Measurements from ENCODE around the gene CHCHD4.

The CHCHD4 gene

DNA sequence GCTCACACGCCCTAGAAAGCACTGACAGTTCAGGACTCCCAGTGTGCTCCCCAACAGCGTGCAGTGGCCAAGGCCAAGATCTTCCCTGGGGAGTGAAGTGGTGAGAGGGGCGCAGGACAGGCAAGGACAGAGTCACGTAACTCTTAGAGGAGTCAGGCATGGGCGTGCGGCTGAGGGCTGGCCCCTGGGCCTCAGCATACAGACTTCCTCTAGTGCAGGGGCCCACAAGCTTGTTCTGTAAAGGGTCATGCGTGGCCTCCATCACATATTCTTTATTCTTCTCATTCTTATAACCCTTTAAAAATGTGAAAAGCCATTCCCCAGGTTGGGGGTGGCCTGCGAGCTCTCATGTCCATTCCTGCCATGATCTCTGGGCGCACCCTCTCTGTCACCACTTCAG is 25.4 kb upstream of the CHCHD4 start:
- no peak for DNase-seq (ENCODE audit: low read depth in 2 of 2)

DNA sequence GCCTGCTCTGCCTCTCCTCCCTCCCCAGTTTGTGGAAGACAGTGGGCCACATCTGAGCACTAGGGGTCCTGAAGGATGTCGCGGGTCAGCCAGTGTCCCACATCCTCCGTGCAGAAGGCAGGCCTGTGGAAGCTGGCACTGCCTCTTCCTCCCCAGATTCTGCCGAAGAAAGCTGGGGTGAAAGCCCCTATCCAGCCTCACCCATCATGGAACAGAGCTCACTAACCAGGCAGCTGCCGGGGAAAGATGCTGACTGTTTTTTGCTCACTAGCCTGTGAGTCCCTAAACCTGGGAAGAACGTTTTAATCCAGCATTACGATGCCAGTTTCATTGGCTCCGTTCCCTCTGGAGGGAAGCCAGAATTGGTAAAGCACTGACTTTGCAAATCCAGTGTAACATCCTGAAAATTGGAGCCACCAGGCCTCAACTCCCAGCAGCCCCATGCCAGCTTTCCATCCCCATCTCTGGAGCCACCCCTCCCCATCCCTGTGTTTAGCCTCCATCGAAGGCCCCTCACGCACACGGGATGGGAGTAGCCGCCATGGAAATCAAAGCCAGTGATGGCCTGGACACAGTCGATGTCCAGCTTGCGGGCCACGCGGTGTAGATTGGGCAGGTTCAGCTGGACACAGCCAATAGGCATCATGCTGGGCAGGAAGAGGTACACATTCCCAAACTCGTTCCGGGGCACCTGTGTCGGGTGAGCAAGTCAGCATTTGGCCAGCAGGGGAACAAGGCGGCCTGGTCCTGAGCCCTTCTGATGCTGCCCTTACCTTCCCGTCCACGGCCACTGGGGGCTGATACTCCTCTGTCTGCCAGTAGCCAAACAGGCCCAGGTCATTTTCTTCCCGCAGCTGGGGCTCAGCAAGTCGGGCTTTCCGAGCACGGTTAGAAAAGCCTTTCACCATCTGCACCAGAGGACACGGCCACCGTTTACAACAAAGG is 23.6 kb upstream of the CHCHD4 start:
- no peak for DNase-seq (ENCODE audit: low read depth in 2 of 2)

DNA sequence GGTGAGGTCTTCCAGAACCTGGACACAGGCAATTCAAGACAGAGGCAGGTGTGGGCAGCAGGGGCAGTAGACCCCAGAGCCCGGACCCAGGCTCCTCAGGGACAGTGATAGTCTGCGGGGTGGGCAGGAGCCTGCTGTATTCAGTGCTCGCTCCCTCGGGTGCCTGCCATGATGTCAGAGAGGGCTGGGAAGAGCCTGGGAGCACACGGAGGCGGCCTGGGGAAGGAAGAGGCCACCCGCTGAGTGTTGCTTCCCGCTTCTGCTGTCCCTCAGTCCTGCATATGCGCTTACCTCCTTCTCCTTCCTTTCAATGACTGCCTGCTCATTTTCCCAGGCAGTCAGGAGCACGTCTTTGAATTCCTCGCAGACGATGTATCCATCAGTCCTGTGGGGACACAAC is 22.9 kb upstream of the CHCHD4 start:
- DNase-seq (ENCODE audit: low read depth in 2 of 2): no peak

DNA sequence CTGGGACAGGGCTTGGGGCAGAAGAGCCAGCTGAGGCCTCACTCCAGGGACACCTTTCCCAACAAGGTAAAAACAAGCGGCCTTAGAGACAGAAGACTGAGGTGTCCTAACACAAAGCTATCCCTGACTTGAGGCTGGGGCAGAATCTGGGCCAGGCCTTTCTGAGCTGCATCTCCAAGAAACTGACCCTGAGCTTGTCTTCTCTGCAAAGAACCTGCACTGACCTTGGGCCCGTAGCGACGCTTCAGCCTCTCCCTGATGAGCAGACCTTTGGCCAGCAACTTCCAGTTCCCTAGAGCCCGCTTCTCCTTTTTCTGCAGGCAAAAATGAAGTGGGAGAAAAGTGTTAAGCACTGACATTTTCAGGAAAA is 22.4 kb upstream of the CHCHD4 start:
- no peak for DNase-seq (ENCODE audit: low read depth in 2 of 2)

DNA sequence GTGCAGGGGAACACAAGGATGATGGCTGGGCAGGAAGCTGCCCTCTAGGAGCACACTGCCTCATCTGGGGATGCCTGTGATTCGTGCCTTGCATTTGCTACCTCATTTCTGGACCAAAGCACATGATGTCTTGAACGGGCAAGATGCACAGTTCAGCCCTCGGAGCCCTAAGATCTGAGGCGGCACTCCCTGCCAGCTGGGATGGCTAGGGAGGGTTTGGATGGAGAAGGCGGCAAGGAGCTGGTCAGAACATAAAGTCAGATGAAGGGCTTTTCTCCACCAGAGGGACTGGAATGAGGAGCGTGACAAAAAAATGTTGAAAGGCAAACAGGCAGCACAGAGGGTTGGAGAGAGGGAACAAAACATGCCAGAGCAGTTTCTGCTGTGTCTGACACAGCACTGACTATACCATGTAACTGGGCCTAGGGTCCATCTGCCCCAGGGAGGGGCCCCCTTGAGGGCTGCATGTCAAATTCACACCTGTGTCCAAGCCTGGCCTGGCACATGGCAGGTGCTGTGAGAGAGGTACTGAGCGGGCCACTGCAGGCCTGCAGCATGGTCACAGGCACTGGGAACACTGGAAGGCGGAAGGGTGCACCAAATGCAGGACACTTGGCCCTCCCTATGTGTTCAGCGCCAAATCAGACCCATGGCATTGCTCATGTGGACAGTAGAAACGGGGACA is 21.9 kb upstream of the CHCHD4 start:
- no peak for DNase-seq (ENCODE audit: low read depth in 2 of 2)

DNA sequence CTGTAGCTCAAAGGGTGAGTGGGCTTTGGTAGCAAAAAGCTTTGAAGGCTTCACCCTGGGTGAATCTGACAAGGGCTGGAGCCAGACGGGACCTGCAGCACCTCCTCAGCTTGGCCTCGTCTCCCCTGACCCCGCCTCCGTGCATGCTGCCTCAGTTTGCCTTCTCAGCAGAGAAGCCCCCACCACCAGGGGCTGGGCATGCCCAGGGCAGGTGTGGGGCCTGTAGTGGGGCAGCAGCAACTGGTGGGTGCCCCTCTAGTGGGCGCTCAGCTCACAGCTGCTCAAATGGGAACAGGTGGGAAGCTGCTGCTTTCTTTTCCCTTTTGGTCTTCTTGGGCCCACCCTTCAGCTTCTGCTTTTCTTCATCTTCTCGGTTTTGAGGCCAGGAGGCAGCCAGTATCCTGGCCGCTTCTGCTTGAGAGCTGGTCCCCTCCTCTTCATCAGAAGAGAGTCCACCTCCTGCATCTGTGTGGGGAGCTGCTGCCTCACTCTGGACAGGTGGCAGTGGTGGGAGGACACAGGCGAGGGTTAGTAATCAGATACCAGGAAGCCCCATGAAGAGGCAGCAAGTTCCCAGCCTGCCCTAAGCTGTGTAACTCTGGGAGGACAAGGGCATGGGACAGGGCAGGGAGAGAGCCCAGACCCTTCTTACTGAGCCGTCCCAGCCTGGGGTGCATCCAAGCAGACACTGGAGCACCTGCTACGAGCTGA is 21.2 kb upstream of the CHCHD4 start:
- DNase-seq (ENCODE audit: low read depth in 2 of 2): no peak

DNA sequence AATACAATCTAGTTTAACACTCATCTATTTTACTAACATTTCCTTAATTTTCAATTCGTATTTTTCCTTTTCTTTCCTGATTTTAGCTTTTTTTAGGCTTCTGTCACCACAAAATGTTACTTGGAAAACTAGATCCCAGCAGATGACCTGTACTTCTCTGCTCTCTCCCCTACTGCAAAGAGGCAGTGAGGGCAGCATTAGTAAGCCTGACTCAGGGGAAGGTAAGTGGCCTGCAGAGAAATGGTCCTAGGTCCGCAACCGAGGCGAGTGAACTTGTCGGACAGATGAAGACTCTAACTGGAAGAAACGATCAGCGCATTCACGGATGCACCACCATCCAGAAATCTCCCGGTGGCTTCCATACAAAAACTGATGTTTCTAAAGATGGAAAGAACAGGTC is 20.6 kb upstream of the CHCHD4 start:
- DNase-seq (ENCODE audit: low read depth in 2 of 2): no peak

DNA sequence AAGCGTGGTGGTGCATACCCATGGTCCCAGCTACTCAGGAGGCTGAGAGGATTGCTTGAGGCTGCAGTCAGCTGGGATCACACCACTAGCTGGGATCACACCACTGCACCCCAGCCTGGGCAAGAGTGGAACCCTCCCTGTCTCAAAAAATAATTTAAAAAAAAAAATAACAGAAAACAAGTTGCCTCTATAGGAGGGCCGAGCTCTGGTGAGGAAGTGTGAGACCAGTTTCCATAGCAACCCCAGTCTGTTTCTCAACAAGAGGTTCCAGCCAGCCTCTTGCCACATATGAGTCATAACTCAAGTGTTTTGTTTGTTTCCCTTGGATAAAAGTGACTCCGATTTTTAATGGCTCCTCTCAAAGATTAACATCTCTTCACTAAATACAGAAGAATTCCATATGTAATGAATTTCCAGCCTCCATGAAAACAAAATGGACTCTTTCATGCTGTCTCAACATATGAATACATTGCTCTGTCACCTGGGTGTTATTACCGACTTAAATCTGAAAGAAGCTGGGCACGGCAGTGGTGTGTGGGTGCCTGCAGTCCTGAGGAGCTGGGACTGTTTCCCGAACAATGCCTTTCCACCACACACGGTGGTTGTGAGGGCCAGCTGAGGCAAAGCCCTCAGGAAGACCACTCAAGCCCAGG is 19.9 kb upstream of the CHCHD4 start:
- peak in 1 of 2 experiments; percentile 27 for DNase-seq (ENCODE audit: low read depth in 2 of 2)

DNA sequence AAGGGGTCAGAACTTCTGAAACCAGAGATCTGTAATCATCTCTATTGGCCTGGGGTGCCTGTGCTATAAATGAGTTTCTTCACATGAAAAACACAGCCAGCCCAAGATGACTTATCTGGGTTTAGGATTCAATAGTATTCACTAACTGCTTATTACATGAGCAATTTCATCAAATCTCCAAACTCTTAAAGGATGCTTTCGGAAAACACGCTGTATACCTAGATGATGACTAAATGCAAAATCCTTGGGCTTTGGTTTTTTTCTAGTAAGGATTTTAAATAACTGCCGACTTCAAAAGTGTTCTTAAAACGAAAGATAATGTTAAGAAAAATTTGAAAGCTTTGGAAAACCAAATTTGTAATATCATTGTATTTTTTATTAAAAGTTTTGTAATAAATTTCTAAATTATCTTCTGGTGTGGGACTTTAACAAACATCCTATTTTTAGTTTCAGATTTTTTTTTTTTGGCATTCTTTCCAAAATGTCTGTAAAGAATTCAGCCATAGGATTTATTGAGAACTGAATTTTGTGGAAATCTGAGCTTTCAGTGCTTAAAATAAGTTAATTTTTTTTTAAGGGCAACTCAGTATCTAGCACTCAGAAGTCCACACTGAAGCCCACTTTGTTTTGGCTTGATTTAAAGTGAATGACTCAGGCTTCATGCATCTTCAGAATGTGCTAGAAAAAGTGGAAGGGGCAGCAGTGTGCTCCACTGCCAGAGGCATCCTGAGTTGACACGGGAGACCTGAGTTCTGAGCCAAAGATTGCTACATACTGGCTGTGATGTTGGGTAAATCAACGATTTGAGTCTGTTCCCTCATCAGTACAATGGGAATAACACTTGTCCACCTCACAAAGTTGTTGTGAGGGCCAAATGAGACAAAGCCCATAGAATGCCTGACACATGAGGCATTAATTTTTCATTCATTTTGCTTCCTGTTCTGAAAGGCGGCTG is 18.9 kb upstream of the CHCHD4 start:
- DNase-seq (ENCODE audit: low read depth in 2 of 2): no peak

DNA sequence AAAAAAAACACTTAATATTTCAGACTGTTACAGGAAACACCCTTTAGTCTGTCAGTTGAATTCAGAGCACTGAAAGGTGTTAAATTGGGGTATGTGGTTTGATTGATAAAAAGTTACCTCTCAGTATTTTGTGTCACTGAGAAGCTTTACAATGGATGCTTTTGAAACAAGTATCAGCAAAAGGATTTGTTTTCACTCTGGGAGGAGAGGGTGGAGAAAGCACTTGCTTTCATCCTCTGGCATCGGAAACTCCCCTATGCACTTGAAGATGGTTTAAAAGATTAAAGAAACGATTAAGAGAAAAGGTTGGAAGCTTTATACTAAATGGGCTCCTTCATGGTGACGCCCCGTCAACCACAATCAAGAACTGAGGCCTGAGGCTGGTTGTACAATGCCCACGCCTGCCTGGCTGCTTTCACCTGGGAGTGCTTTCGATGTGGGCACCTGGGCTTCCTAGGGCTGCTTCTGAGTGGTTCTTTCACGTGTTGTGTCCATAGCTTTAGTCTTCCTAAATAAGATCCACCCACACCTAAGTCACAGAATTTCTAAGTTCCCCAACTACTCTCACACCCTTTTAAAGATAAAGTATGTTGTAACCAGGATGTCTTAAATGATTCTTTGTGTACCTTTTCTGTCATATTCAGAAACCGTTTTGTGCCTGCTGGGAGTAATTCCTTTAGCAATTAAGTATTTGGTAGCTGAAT is 18.0 kb upstream of the CHCHD4 start:
- DNase-seq (ENCODE audit: low read depth in 2 of 2): no peak

DNA sequence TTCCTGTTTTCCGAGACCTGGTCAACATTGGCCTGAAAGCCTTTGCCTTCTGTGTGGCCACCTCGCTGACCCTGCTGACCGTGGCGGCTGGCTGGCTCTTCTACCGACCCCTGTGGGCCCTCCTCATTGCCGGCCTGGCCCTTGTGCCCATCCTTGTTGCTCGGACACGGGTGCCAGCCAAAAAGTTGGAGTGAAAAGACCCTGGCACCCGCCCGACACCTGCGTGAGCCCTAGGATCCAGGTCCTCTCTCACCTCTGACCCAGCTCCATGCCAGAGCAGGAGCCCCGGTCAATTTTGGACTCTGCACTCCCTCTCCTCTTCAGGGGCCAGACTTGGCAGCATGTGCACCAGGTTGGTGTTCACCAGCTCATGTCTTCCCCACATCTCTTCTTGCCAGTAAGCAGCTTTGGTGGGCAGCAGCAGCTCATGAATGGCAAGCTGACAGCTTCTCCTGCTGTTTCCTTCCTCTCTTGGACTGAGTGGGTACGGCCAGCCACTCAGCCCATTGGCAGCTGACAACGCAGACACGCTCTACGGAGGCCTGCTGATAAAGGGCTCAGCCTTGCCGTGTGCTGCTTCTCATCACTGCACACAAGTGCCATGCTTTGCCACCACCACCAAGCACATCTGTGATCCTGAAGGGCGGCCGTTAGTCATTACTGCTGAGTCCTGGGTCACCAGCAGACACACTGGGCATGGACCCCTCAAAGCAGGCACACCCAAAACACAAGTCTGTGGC is 17.1 kb upstream of the CHCHD4 start:
- DNase-seq (ENCODE audit: low read depth in 2 of 2): no peak

DNA sequence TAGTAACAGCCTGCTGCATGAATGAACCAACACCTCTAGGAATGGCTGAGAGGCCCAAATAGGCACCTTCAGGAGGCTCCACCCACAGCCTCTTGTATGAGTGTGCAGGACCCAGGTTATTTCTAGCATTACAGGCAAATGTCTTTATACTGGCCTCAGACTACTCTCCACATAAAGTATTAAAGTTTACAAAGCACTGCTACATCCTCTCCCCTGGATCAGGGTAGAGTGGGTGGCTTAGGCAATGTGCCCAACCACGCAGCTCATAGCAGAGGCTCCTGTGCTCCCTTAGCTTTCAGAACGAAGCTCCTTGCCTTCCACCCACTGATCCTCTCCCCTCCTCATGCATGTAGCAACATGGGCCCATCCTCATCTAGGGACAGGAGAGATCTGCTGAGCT is 16.5 kb upstream of the CHCHD4 start:
- DNase-seq (ENCODE audit: low read depth in 2 of 2): no peak

DNA sequence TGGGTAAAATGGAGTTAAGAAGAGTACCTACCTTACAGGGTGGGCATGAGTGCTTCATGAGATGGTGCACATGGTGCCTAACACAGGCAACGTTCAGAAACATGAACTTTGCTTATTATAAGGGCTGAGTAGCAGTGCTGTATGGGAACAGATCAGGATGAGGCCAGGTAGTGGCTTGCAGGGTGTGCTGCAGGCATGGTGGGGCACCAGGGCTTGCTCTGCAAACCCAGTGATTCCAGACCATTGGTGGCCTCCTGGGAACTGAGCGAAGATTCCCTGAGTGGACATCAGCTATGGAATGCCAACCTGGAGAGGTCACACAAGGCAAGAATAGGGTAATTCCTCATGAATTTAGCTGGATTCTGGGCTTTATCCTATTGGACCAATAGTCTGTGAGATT is 16.0 kb upstream of the CHCHD4 start:
- DNase-seq (ENCODE audit: low read depth in 2 of 2): no peak

DNA sequence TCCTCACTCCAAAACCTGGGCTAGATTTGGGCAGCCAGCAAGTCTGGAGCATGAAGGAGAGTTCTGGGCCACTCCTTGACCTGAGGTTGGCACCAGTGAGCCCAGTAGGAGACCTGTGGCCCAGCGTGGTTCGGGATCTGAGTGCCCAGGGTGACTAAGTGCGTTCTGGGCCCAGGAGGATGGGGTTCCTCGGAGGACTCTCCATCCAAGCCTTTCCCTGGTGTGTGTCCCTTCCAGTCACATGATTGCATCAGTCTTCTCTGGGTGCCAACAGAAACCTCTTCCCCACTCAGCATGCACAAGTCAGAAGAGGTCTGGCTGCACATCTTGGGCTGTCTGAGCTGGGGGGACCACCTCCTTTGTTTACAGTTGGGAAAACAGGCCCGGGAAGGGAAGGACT is 15.1 kb upstream of the CHCHD4 start:
- no peak for DNase-seq (ENCODE audit: low read depth in 2 of 2)

DNA sequence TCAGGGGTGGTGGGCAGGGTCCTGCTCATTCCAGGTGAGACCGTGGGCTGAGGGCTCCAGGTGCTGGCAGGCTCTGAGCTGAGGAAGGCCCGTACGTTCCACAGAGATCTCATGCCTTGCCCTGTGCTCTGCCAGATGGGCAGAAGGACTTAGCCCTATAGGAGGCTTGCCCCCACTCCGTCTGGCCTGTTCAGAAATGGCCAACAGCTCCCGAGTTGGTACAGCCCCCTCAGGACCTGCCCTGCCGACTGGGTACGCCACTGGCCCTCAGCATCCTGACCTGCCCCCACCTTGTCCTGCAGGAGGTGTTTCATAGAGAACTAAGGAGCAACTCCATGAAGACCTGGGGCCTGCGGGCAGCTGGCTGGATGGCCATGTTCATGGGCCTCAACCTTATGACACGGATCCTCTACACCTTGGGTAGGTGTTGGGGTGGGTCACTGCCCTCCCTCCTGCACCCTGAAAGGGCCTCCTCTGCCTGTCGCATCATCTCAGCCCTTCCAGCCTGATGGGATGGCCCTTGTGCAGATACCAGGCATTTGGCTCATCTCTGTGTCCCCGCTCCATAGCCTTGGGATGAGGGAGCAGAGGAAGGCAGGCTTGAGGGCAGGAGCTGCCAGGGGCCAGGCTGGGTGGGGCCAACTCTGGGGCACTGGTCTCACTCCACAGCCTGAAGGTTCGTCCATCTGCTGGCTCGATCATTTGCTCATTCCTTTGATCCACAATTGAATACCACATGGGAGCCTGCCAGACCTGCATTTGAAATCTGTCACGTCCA is 14.4 kb upstream of the CHCHD4 start:
- DNase-seq (ENCODE audit: low read depth in 2 of 2): no peak

DNA sequence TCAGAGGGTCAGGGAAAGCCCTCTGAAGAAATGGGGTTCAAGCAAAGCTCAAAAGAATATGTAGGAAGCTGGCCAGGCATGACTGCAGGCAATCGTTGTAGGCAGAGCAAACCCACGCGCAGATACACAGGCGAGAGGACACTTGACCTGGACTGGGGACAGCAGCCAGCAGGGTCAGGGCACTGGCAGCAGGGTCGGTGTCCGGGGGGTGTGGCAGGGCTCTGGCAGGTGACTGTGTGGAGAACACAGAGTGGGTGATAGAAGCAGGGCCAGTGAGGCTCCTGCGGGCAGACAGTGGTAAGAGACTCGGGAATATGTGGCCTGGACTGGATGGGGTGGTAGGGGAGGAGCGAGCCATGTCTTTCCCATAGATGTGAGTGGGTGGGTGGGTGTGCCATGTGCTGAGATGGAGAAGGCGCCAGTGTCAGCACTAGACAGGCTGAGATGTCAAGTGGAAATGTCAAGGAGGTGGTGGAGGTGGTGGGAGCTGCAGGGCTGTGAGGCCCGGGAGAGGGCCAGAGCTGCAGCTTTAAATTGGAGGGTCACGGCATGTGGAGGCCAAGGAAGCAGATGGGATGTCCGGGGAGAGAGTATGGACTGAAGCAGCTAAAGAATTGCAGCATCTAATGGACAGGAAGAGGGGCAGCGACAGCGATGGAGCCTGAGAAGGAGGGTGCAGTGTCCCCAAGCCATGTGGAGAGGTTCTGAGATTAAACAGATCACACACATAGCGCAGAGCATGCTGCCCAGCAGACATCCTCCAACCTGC is 13.6 kb upstream of the CHCHD4 start:
- no peak for DNase-seq (ENCODE audit: low read depth in 2 of 2)

DNA sequence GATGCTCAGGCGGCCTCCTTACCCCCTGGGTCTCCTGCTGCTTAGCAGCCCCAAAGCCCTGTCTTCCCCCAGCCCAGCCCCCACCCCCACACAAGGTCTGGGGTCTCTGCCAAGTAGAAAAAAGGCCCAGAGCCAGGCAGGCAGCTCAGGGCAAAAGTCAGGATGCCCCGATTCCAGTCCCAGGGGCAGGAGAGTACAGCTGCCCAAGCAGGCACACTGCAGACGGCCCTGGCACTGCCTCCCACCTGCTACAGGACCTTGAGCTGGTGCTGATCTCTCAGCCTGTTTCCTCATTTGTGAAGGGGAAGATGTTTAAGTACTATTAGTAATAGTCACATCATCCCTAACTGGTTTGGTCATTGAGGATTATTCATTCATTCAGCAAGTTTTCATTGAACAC is 12.8 kb upstream of the CHCHD4 start:
- DNase-seq (ENCODE audit: low read depth in 2 of 2): no peak

DNA sequence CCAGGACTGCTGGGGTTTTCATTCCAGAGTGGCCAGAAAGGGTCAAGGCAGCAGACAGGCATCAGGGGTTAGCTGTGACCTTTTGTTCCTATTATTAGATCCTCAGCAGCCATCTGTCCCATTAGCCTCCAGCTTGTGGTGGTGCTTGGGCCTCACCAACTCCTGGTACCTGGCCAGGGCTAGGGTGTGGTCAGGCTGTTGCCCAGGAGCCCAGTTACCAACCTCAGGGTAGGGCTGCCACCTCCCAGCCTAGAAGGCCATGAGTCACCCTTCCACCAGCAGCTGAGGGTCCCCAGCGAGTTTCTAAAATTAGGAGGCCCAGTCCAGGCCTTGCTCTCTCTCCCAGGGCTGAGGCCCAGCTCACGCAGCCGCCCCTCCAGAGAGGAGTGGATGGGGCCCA is 12.3 kb upstream of the CHCHD4 start:
- no peak for DNase-seq (ENCODE audit: low read depth in 2 of 2)
